Heart right ventricle (tissue), 16 donors: ENCODE results near the gene SH2D3C. TPM values are rescaled to one million over a fixed set of nuclear protein-coding genes. Genes with fewer than 3 reads are reported as not detected.

Experiments used
- ATAC-seq, 8 donors: fragments of 200-7000 bp; cut with Tn5 transposase; one replicate each; pipeline ENCODE4 v1.9.1; 2020; ENCODE audit warnings: mild to moderate bottlenecking in 8 of 8, moderate library complexity in 8 of 8, moderate number of reproducible peaks in 1 of 8
- DNase-seq, 2 donors: peaks; one replicate each; pipeline ENCODE4 v3.0.0-alpha.2; 2020
- H3K27ac ChIP-seq, 10 donors: fragments of 200-600 bp; sonication (generic) in 2 of 10; one replicate each; pipeline versions ENCODE4 v1.5.0 to v1.8.0; 2020 to 2022; ENCODE audit warnings: mild to moderate bottlenecking in 3 of 10
- H3K27me3 ChIP-seq, 7 donors: fragments of 200-600 bp; one replicate each; pipeline ENCODE4 v1.8.0; 2021 to 2022; ENCODE audit warnings: mild to moderate bottlenecking in 2 of 7
- H3K36me3 ChIP-seq, 9 donors: fragments of 200-600 bp; sonication (generic) in 1 of 9; one replicate each; pipeline versions ENCODE4 v1.5.0 to v1.8.0; 2020 to 2022; ENCODE audit warnings: mild to moderate bottlenecking in 2 of 9
- H3K4me1 ChIP-seq, 9 donors: fragments of 200-600 bp; sonication (generic) in 1 of 9; one replicate each; pipeline versions ENCODE4 v1.5.0 to v1.8.0; 2020 to 2022; ENCODE audit warnings: mild to moderate bottlenecking in 4 of 9
- H3K4me3 ChIP-seq, 10 donors: fragments of 200-600 bp; sonication (generic) in 2 of 10; one replicate each; pipeline versions ENCODE4 v1.5.0 to v1.8.0; 2020 to 2022; ENCODE audit warnings: mild to moderate bottlenecking in 7 of 10, moderate library complexity in 2 of 10
- H3K9me3 ChIP-seq, 11 donors: fragments of 200-600 bp in 10 of 11; sonication (generic) in 2 of 11; one replicate each; pipeline versions ENCODE4 v1.5.0 to v1.8.0; 2013 to 2022; ENCODE audit warnings: mild to moderate bottlenecking in 2 of 11, control low read depth in 1 of 11, moderate library complexity in 1 of 11
- WGBS, 2 donors: extraction: QIAGEN DNeasy Blood & Tissue Kit; methylation state at CpG; one replicate each; pipeline ENCODE4 v1.1.7; 2013; ENCODE audit warnings: inconsistent platforms in 1 of 2; 5-methylcytosine and 5-hydroxymethylcytosine counted together
- intact Hi-C, 10 donors: fragments of 100-400 bp; cut with DNase I; formaldehyde crosslinking; loops; one replicate each; pipeline versions ENCODE4 v1.11.1 to v1.14.2; 2022
- polyA plus RNA-seq, 2 donors: library from polyadenylated mRNA; stranded (reverse); fragments of 200-250 nt; gene quantifications; one replicate each; pipeline ENCODE4 v1.2.3, GENCODE V29; 2013
- total RNA-seq, 10 donors: library from RNA; stranded (reverse); fragmentation: NEBNext Ultra II Directional in 3 of 10; extraction: Animal tissue kit (Norgen Biotek cat#: 25700) in 3 of 10; gene quantifications; one replicate each; pipeline versions ENCODE4 v1.2.1 to v1.2.4, GENCODE V29; 2021 to 2023
- TF ChIP-seq, protein P1 (sequence below), 9 donors: fragments of 200-600 bp; sonication (generic) in 2 of 9; IDR thresholded peaks; one replicate each; pipeline versions ENCODE4 v1.5.0 to v1.8.0; 2021 to 2022; ENCODE audit warnings: antibody characterized with exemption in 9 of 9, mild to moderate bottlenecking in 5 of 9, moderate library complexity in 1 of 9
- donor health status: Arrhythmogenic right ventricular cardiomyopathy.
- donor health status: ischemic (EF 13 %, LVEDD 7.1; RV severe dilation, severe dysfunction).
- donor health status: healthy with polysubstance abuse.
- donor health status: DM: no; HTN: yes; CAD: no.
- donor health status: DM: no; HTN: no; CAD: no.
- donor health status: ischemic (EF 25% LVEDD 6.9; RV normal size, moderate dysfunction).
- donor health status: ischemic (EF 25% LVEDD 5.7; RV mildly dilated, moderate dysfunction).
- donor health status: healthy.
- donor health status: DM: yes; HTN: yes; CAD: no.
- donor health status: Ischemic cardiomyopathy.
- donor health status: ischemic (EF 35%, LVEDD 5.7; RV mildly dilated, moderate dysfunction).
- donor health status: nonischemic (EF 11% LVEDD 7.7; RV severe dilation, severe dysfunction).
- donor health status: DM: yes; HTN: yes; CAD: no.
- donor health status: PGD.
- donor health status: ischemic (EF 29% LVEDD 5.4; RV normal size, mild dysfunction).
- donor health status: nonischemic (EF 23%, LVEDD 6.1; RV moderate dilation, normal function).

SH2D3C gene
- total and polyA plus RNA-seq, 12 donors: 10.9 to 36.7 (median 18.8) TPM

DNA sequence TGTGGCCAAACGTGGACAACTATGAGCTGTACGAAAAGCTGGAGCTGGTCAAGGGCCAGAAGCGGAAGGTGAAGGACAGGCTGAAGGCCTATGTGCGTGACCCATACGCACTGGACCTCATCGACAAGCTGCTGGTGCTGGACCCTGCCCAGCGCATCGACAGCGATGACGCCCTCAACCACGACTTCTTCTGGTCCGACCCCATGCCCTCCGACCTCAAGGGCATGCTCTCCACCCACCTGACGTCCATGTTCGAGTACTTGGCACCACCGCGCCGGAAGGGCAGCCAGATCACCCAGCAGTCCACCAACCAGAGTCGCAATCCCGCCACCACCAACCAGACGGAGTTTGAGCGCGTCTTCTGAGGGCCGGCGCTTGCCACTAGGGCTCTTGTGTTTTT, 10.7 kb upstream of the SH2D3C start:
- Histone ChIP-seq H3K9me3 (no peaks in the 10 kb centered on the region), H3K4me3 (no peak overlapping the region), H3K36me3 (peaks cover 0 to 75% (median 38%) of the 10 kb centered on the region in 9 donors), H3K27ac (peak overlapping the region in 6 of 10 donors; percentile 61 to 97 (median 66)), H3K27me3 (no peaks in the 10 kb centered on the region), H3K4me1 (peaks cover 10 to 71% (median 48%) of the 10 kb centered on the region in 9 donors)
- no peak for DNase-seq
- intact Hi-C loops: loop anchor here in 9 of 10 donors (2.0 to 10.0 kb wide), 8 partner anchors 78 to 202 kb away; partner anchors contain the start of gene ST6GALNAC4 (in 2 of the 9)
- WGBS, 2 donors: 86 to 87% methylated on average over 25 of the region's 25 CpGs
- no peak for ATAC-seq
- TF ChIP-seq, protein P1, sequence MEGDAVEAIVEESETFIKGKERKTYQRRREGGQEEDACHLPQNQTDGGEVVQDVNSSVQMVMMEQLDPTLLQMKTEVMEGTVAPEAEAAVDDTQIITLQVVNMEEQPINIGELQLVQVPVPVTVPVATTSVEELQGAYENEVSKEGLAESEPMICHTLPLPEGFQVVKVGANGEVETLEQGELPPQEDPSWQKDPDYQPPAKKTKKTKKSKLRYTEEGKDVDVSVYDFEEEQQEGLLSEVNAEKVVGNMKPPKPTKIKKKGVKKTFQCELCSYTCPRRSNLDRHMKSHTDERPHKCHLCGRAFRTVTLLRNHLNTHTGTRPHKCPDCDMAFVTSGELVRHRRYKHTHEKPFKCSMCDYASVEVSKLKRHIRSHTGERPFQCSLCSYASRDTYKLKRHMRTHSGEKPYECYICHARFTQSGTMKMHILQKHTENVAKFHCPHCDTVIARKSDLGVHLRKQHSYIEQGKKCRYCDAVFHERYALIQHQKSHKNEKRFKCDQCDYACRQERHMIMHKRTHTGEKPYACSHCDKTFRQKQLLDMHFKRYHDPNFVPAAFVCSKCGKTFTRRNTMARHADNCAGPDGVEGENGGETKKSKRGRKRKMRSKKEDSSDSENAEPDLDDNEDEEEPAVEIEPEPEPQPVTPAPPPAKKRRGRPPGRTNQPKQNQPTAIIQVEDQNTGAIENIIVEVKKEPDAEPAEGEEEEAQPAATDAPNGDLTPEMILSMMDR (IDR thresholded peaks at IDR 0.05): no peak

GRCh38 chr9:127788337-127789011, 10.0 kb upstream of the SH2D3C start:
- DNase-seq (no peak), ATAC-seq (no peak)
- Histone ChIP-seq H3K9me3 (no peaks in the 10 kb centered on the region), H3K27ac (peak overlapping the region in 2 of 10 donors; percentile 13 to 97), H3K27me3 (no peaks in the 10 kb centered on the region), H3K4me3 (no peak overlapping the region), H3K4me1 (peaks cover 10 to 71% (median 50%) of the 10 kb centered on the region in 9 donors), H3K36me3 (peaks cover 0 to 68% (median 38%) of the 10 kb centered on the region in 9 donors)
- intact Hi-C loops: loop anchor here in 9 of 10 donors (2.0 to 10.0 kb wide), 8 partner anchors 79 to 201 kb away; partner anchors contain the start of gene ST6GALNAC4 (in 2 of the 9)
- 87 to 89% methylated on average over 26 of the region's 26 CpGs for WGBS, 2 donors
- TF ChIP-seq, protein P1 (IDR thresholded peaks at IDR 0.05): no peak

GRCh38 chr9:127786773-127787104, 8.3 kb upstream of the SH2D3C start:
- Histone ChIP-seq H3K27ac (peak overlapping the region in 8 of 10 donors; percentile 91 to 98 (median 98)), H3K9me3 (no peaks in the 10 kb centered on the region), H3K36me3 (peaks cover 0 to 51% (median 37%) of the 10 kb centered on the region in 9 donors), H3K27me3 (no peaks in the 10 kb centered on the region), H3K4me3 (peak overlapping the region; percentile 73 to 100 (median 97)), H3K4me1 (peaks cover 10 to 78% (median 56%) of the 10 kb centered on the region in 9 donors)
- 2 to 3% methylated on average over 12 of the region's 12 CpGs for WGBS, 2 donors
- intact Hi-C loops: loop anchor here in 8 of 10 donors (1.0 to 10.0 kb wide), 8 partner anchors 16 to 199 kb away; partner anchors contain the start of genes FPGS (in 2 of the 8) and ST6GALNAC4 (in 2 of the 8)
- DNase-seq (no peak), ATAC-seq (no peak)
- TF ChIP-seq, protein P1 (IDR thresholded peaks at IDR 0.05): peak in 7 of 9 donors; percentile 16 to 58 (median 46)

- Histone ChIP-seq H3K27ac (peak within 1 kb of the TSS; percentile 88 to 99 (median 98)), H3K27me3 (no peaks in the 10 kb centered on the region), H3K9me3 (no peaks in the 10 kb centered on the region), H3K4me3 (peak within 1 kb of the TSS; percentile 73 to 100 (median 97)), H3K4me1 (peaks cover 10 to 82% (median 56%) of the 10 kb centered on the region in 9 donors), H3K36me3 (peaks cover 0 to 45% (median 34%) of the 10 kb centered on the region in 9 donors)
- ATAC-seq (peak; percentile 71 to 89 (median 76)), DNase-seq (peak; percentile 91 to 92)
- 0 to 1% methylated on average over 72 to 75 of the region's 75 CpGs for WGBS, 2 donors
- intact Hi-C loops: loop anchor here in 9 of 10 donors (1.0 to 10.0 kb wide), 11 partner anchors 16 to 199 kb away; partner anchors contain the start of genes ST6GALNAC4 (in 3 of the 9), TOR2A (in 3 of the 9) and FPGS (in 2 of the 9)
- TF ChIP-seq, protein P1 (IDR thresholded peaks at IDR 0.05): no peak
These were observed 7.7 kb upstream of the SH2D3C start, which contains the start of gene CDK9 for GRCh38 chr9:127785933-127786772. CDK9 (plus strand) TSS chr9:127786034; CDS start chr9:127786149, 115 bp downstream.
